Measurements from ENCODE around the gene GDI1. TPM values are rescaled to one million over a fixed set of nuclear protein-coding genes. Genes with fewer than 3 reads are reported as not detected.

The GDI1 gene
- total RNA-seq, 1 donor from 2014 or later: 210 TPM

DNA sequence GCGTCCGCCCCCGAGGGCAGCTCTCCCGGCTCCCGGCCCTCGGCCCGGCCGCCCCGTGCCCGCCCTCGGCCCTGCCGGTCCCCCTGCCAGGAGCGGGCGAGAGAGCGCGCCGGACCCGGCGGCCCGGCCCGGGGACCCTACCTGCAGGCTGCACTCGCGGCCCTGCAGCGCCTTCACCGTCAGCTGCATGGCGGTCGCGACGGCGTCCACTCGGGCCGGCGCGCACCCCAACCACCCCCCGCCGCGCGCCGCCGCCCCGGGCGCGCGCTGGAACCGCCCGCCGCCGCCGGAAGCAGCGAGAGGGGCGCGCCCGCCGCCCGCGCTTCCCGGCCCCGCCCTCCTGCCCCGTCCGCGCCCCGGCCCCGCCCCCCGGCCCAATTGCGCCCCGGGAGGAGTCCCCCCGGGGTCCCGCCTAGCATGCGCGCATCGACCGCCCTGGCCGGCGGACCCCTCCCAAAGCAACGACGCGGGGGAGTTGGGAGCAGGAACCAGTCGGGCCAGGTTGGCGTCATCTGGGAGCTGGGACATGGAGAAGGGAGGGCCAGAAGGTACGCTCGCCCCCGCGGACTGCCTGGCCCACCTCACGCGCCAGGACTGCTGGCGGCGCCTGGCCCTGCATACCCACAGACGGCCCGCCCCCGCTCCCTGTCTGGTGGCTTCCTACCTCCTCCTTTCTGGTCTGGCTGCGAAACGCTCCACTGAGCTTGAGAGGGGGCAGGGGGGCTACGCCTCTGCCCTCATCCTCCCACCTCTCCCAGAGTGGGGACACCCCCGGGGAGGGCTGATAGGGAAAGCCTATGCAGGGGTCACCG lies 49.6 kb downstream of the GDI1 start, which contains the start of gene UBL4A:
TSS of gene UBL4A (minus strand) at position 220 of the 812 bp plus-strand sequence. CDS start at position 189, 31 bp downstream.
- Mint-ChIP-seq H3K27ac (ENCODE audit: unreplicated experiment) (no peak within 1 kb of the TSS), H3K4me3 (peak within 1 kb of the TSS; percentile 87), H3K36me3 (ENCODE audit: low read depth) (peaks cover 12% of the 10 kb centered on the region), H3K9me3 (no peaks in the 10 kb centered on the region), H3K4me1 (peaks cover 6% of the 10 kb centered on the region), H3K27me3 (ENCODE audit: low read depth) (no peaks in the 10 kb centered on the region)
- no peak for TF ChIP-seq CTCF (conservative IDR thresholded peaks at IDR 0.05)
- DNase-seq (ENCODE audit: low read depth, low spot score): peak; percentile 31

GRCh38 chrX:154487518-154488290 lies 50.8 kb downstream of the GDI1 start:
- Mint-ChIP-seq H3K27ac (ENCODE audit: unreplicated experiment) (no peak overlapping the region), H3K9me3 (no peaks in the 10 kb centered on the region)

DNA sequence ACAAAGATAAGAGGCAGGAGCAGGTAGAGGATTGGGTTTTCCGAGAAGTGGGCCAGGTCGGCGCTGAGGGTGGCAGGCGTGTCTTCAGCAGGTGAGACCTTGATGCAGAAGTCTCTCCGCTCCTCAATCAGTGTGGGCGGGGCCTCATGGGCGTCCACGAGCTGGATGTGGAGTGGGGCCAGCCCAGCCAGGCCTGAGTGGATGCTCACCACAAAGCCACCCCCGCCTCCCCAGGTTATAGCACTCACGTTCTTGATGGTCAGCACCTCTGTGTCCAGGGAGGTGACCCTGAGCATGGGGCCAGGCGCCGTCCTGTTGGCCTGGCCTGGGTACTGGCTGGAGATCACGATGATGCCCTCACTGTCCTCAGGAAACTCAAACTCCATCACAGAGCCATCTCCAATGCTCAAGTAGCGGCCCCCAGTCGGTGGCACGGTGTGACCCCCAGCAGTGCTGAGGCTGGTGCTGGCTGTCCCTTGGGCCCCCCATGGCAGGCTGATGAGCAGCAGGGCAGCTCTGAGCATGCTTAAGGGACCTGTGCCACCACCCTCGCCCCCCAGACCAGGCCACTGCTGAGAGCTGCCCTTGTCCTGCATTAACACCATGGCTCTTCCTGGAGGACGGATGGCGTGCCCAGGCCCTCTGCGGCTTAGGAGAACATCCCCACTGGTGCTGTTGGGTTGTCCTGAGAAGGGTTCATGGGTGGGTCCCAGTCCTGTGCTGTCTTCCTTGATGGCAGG lies 51.6 kb downstream of the GDI1 start:
- TF ChIP-seq CTCF (conservative IDR thresholded peaks at IDR 0.05): no peak
- H3K36me3 Mint-ChIP-seq (ENCODE audit: low read depth): peaks cover 5% of the 10 kb centered on the region
- H3K4me3 Mint-ChIP-seq: peak overlapping the region; percentile 87
- H3K4me1 Mint-ChIP-seq: peaks cover 6% of the 10 kb centered on the region
- no peaks in the 10 kb centered on the region for H3K27me3 Mint-ChIP-seq (ENCODE audit: low read depth)
- no peak for DNase-seq (ENCODE audit: low read depth, low spot score)
- no peak overlapping the region for H3K27ac Mint-ChIP-seq (ENCODE audit: unreplicated experiment)
- no peaks in the 10 kb centered on the region for H3K9me3 Mint-ChIP-seq

More at GRCh38 chrX:154487518-154488290, 50.8 kb downstream of the GDI1 start:
- TF ChIP-seq CTCF (conservative IDR thresholded peaks at IDR 0.05): no peak
- Mint-ChIP-seq H3K4me1 (peaks cover 6% of the 10 kb centered on the region), H3K4me3 (peak overlapping the region; percentile 87), H3K27me3 (ENCODE audit: low read depth) (no peaks in the 10 kb centered on the region), H3K36me3 (ENCODE audit: low read depth) (peaks cover 9% of the 10 kb centered on the region)
- DNase-seq (ENCODE audit: low read depth, low spot score): no peak

- Mint-ChIP-seq H3K4me1 (peaks cover 6% of the 10 kb centered on the region), H3K9me3 (no peaks in the 10 kb centered on the region), H3K36me3 (ENCODE audit: low read depth) (peaks cover 5% of the 10 kb centered on the region), H3K27me3 (ENCODE audit: low read depth) (no peaks in the 10 kb centered on the region), H3K4me3 (peak overlapping the region; percentile 87), H3K27ac (ENCODE audit: unreplicated experiment) (no peak overlapping the region)
- no peak for TF ChIP-seq CTCF (conservative IDR thresholded peaks at IDR 0.05)
- no peak for DNase-seq (ENCODE audit: low read depth, low spot score)
Measured at GRCh38 chrX:154489182-154489581, 52.2 kb downstream of the GDI1 start.

GRCh38 chrX:154490021-154490413 lies 53.1 kb downstream of the GDI1 start:
- Mint-ChIP-seq H3K9me3 (no peaks in the 10 kb centered on the region), H3K27ac (ENCODE audit: unreplicated experiment) (peak overlapping the region; percentile 8), H3K36me3 (ENCODE audit: low read depth) (peaks cover 5% of the 10 kb centered on the region), H3K27me3 (ENCODE audit: low read depth) (no peaks in the 10 kb centered on the region), H3K4me3 (peak overlapping the region; percentile 87), H3K4me1 (peaks cover 6% of the 10 kb centered on the region)
- DNase-seq (ENCODE audit: low read depth, low spot score): no peak
- TF ChIP-seq CTCF (conservative IDR thresholded peaks at IDR 0.05): no peak

Data from neural crest cell (in vitro differentiated cells).